Activated naive CD8-positive, alpha-beta T cell treated with anti-CD3 and anti-CD28 coated beads for 36 hours (primary cell): ENCODE results near the gene LRRC56. TPM values are rescaled to one million over a fixed set of nuclear protein-coding genes. Genes with fewer than 3 reads are reported as not detected.
"Not testable (repeated sequence)": the region's sequence is repeated elsewhere in the genome, so short reads cannot be mapped to it uniquely, and the experiment has no call there.

Source experiments
- DNase-seq: peaks from one replicate; pipeline ENCODE4 v3.0.0; 2021
- H3K27ac Mint-ChIP-seq: one replicate; pipeline ENCODE4 v1.8.0; 2022; ENCODE audit warnings: mild to moderate bottlenecking, moderate library complexity, mixed read lengths
- H3K27me3 Mint-ChIP-seq: one replicate; pipeline ENCODE4 v1.8.0; 2022; ENCODE audit warnings: mild to moderate bottlenecking, mixed read lengths
- H3K36me3 Mint-ChIP-seq: one replicate; pipeline ENCODE4 v1.8.0; 2021; ENCODE audit warnings: mild to moderate bottlenecking, mixed read lengths
- H3K4me1 Mint-ChIP-seq: one replicate; pipeline ENCODE4 v1.8.0; 2021; ENCODE audit warnings: mixed read lengths
- H3K4me3 Mint-ChIP-seq: one replicate; pipeline ENCODE4 v1.8.0; 2022; ENCODE audit warnings: mild to moderate bottlenecking, moderate library complexity, mixed read lengths
- H3K9me3 Mint-ChIP-seq: one replicate; pipeline ENCODE4 v1.8.0; 2022; ENCODE audit warnings: mixed read lengths
- total RNA-seq, 2 experiments: library from RNA; stranded (reverse); gene quantifications; one replicate each; pipeline ENCODE4 v1.2.3, GENCODE V29; 2021

Gene LRRC56
- total RNA-seq, 2 experiments from 2014 or later, result 1.4 to 2.2 TPM

GRCh38 chr11:507727-508515 lies 29.4 kb upstream of the LRRC56 start:
- H3K36me3 Mint-ChIP-seq, result peaks cover 33% of the 10 kb centered on the region
- DNase-seq, result no peak
- peak overlapping the region; percentile 68 for H3K27ac Mint-ChIP-seq
- peaks cover 22% of the 10 kb centered on the region for H3K4me1 Mint-ChIP-seq
- no peaks in the 10 kb centered on the region for H3K9me3 Mint-ChIP-seq
- H3K27me3 Mint-ChIP-seq, result no peaks in the 10 kb centered on the region
- H3K4me3 Mint-ChIP-seq, result peak overlapping the region; percentile 96

- Mint-ChIP-seq H3K36me3 (peaks cover 36% of the 10 kb centered on the region), H3K27me3 (no peaks in the 10 kb centered on the region), H3K9me3 (no peaks in the 10 kb centered on the region), H3K4me3 (no peak overlapping the region), H3K27ac (no peak overlapping the region), H3K4me1 (peaks cover 20% of the 10 kb centered on the region)
- DNase-seq, result no peak
Observed at GRCh38 chr11:508956-509355, 28.4 kb upstream of the LRRC56 start.

GRCh38 chr11:512761-513595 lies 24.3 kb upstream of the LRRC56 start:
- H3K9me3 Mint-ChIP-seq, result no peaks in the 10 kb centered on the region
- H3K4me1 Mint-ChIP-seq, result peaks cover 3% of the 10 kb centered on the region
- no peak overlapping the region for H3K27ac Mint-ChIP-seq
- no peaks in the 10 kb centered on the region for H3K27me3 Mint-ChIP-seq
- no peak overlapping the region for H3K4me3 Mint-ChIP-seq
- H3K36me3 Mint-ChIP-seq, result peaks cover 44% of the 10 kb centered on the region
- DNase-seq, result no peak

GRCh38 chr11:514606-515005 lies 22.7 kb upstream of the LRRC56 start:
- Mint-ChIP-seq H3K4me1 (peaks cover 4% of the 10 kb centered on the region), H3K27me3 (no peaks in the 10 kb centered on the region), H3K27ac (no peak overlapping the region), H3K36me3 (peaks cover 41% of the 10 kb centered on the region), H3K9me3 (no peaks in the 10 kb centered on the region), H3K4me3 (no peak overlapping the region)
- DNase-seq, result no peak

- Mint-ChIP-seq H3K4me1 (peaks cover 4% of the 10 kb centered on the region), H3K27me3 (no peaks in the 10 kb centered on the region), H3K9me3 (no peaks in the 10 kb centered on the region), H3K36me3 (peaks cover 36% of the 10 kb centered on the region), H3K27ac (no peak overlapping the region), H3K4me3 (no peak overlapping the region)
- no peak for DNase-seq
Observed at GRCh38 chr11:515131-515530, 22.2 kb upstream of the LRRC56 start.

- no peak overlapping the region for H3K4me3 Mint-ChIP-seq
Observed at GRCh38 chr11:516400-516799, 20.9 kb upstream of the LRRC56 start.

GRCh38 chr11:516918-517685 lies 20.2 kb upstream of the LRRC56 start:
- not testable (repeated sequence) for H3K9me3 Mint-ChIP-seq, H3K27me3 Mint-ChIP-seq, H3K27ac Mint-ChIP-seq, DNase-seq, H3K4me3 Mint-ChIP-seq, H3K4me1 Mint-ChIP-seq
- H3K36me3 Mint-ChIP-seq, result peaks cover 29% of the 10 kb centered on the region

More at GRCh38 chr11:516400-516799, 20.9 kb upstream of the LRRC56 start:
- H3K9me3 Mint-ChIP-seq, result no peaks in the 10 kb centered on the region
- no peaks in the 10 kb centered on the region for H3K27me3 Mint-ChIP-seq
- H3K36me3 Mint-ChIP-seq, result peaks cover 32% of the 10 kb centered on the region
- DNase-seq, result no peak
- H3K27ac Mint-ChIP-seq, result no peak overlapping the region
- H3K4me1 Mint-ChIP-seq, result peaks cover 4% of the 10 kb centered on the region

GRCh38 chr11:518463-519202 lies 18.7 kb upstream of the LRRC56 start:
- H3K27me3 Mint-ChIP-seq, result no peaks in the 10 kb centered on the region
- H3K9me3 Mint-ChIP-seq, result no peaks in the 10 kb centered on the region
- peaks cover 4% of the 10 kb centered on the region for H3K4me1 Mint-ChIP-seq
- peak overlapping the region; percentile 82 for H3K4me3 Mint-ChIP-seq
- H3K36me3 Mint-ChIP-seq, result peaks cover 27% of the 10 kb centered on the region
- DNase-seq, result peak; percentile 87
- peak overlapping the region; percentile 81 for H3K27ac Mint-ChIP-seq

GRCh38 chr11:520428-521176 lies 16.7 kb upstream of the LRRC56 start:
- Mint-ChIP-seq H3K4me1 (peaks cover 4% of the 10 kb centered on the region), H3K36me3 (peaks cover 19% of the 10 kb centered on the region), H3K27ac (no peak overlapping the region), H3K4me3 (peak overlapping the region; percentile 40), H3K27me3 (no peaks in the 10 kb centered on the region), H3K9me3 (no peaks in the 10 kb centered on the region)
- DNase-seq, result no peak

- no peak overlapping the region for H3K27ac Mint-ChIP-seq
- no peaks in the 10 kb centered on the region for H3K27me3 Mint-ChIP-seq
- no peak for DNase-seq
Observed at GRCh38 chr11:521177-521688, 16.1 kb upstream of the LRRC56 start.

GRCh38 chr11:526192-526591 lies 11.1 kb upstream of the LRRC56 start:
- H3K4me1 Mint-ChIP-seq, result no peaks in the 10 kb centered on the region
- H3K27ac Mint-ChIP-seq, result no peak overlapping the region
- peaks cover 3% of the 10 kb centered on the region for H3K36me3 Mint-ChIP-seq
- no peak for DNase-seq
- no peak overlapping the region for H3K4me3 Mint-ChIP-seq
- H3K27me3 Mint-ChIP-seq, result no peaks in the 10 kb centered on the region
- no peaks in the 10 kb centered on the region for H3K9me3 Mint-ChIP-seq

More at GRCh38 chr11:521177-521688, 16.1 kb upstream of the LRRC56 start:
- Mint-ChIP-seq H3K4me1 (peaks cover 4% of the 10 kb centered on the region), H3K36me3 (peaks cover 15% of the 10 kb centered on the region), H3K4me3 (no peak overlapping the region), H3K9me3 (no peaks in the 10 kb centered on the region)

- H3K9me3 Mint-ChIP-seq, result no peaks in the 10 kb centered on the region
- H3K27me3 Mint-ChIP-seq, result no peaks in the 10 kb centered on the region
- H3K27ac Mint-ChIP-seq, result no peak overlapping the region
- no peaks in the 10 kb centered on the region for H3K4me1 Mint-ChIP-seq
- DNase-seq, result no peak
- peaks cover 5% of the 10 kb centered on the region for H3K36me3 Mint-ChIP-seq
- H3K4me3 Mint-ChIP-seq, result no peak overlapping the region
Observed at GRCh38 chr11:528166-528814, 9.0 kb upstream of the LRRC56 start.
